HEK293T (cell line): ENCODE results near the gene PABPC5.

ENCODE experiments used
- HDGF ChIP-seq: fragments of 450-650 bp; IDR thresholded peaks from 2 replicates; pipeline ENCODE4 v1.6.1; 2017; ENCODE audit warnings: antibody characterized with exemption, borderline replicate concordance
- SUZ12 ChIP-seq: fragments of 450-650 bp; IDR thresholded peaks from 2 replicates; pipeline ENCODE4 v1.6.1; 2016; ENCODE audit warnings: mild to moderate bottlenecking

DNA sequence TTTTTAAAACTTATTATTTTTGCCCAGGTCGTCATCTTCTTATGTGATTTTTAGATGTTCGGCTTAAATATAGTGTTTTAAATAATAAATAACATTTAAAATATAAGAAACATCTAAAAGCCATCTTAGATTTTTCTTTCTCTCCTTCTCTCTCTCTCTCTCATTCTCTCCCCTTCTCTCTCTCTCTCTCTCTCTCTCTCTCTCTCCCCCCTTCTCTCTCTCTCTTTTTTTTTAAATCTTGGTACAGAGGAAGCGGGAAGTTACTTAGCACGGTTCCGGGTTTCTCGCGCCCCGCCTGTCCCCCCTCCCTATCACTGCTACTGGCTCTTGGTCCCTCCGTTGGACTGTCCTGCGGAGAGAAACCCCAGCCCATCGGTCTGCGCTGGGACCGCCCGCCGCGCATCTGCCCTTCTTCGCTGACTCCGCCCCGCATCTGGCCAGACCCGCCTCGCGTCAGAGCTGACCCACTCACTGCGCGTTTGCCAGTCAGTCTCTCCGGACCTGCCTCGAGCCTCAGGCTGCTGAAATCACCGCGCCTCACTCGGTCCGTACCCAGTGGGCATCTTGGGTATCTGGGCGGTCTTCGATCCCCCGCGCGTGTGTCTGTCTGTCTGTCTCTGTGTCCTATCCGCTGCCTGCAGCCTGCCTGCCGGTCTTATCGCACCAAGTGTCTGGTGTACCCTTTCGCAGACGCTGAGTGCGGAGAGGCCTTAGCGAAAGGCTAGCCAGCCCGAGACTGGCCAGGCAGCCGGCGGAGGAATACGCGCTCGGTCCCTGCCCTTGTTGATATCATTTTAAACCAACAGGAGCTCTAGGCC is at the start of gene PABPC5:
- TF ChIP-seq SUZ12 (no peak), HDGF (no peak)
